ENCODE data around the gene ST3GAL3. TPM values are rescaled to one million over a fixed set of nuclear protein-coding genes. Genes with fewer than 3 reads are reported as not detected.

Gene ST3GAL3
- total RNA-seq, 1 donor from 2014 or later: 20.5 TPM

DNA sequence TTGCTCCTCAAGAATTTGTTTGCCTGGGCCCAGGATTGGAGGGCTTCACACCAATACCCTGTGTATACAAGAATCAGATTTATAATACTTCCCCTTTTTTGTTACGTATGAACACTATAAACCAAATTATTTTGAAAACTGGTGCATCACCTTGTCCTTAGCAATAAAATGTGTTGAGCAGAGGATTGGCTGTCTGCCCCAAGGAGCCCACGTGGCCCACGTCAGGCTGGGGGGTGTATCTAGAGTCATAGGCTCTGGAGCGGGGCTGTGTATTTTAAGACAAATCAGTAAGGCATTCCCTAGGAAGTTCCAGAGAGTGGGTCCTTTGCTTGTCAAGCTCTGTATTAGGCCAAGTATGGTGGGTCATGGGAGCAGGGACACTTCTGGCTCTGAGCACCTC, 2.0 kb upstream of the ST3GAL3 start:
- H3K36me3 ChIP-seq: peaks cover 51% of the 10 kb centered on the region
- no peak overlapping the region for H3K4me3 ChIP-seq
- peaks cover 12% of the 10 kb centered on the region for H3K4me1 ChIP-seq
- TF ChIP-seq, protein P1, sequence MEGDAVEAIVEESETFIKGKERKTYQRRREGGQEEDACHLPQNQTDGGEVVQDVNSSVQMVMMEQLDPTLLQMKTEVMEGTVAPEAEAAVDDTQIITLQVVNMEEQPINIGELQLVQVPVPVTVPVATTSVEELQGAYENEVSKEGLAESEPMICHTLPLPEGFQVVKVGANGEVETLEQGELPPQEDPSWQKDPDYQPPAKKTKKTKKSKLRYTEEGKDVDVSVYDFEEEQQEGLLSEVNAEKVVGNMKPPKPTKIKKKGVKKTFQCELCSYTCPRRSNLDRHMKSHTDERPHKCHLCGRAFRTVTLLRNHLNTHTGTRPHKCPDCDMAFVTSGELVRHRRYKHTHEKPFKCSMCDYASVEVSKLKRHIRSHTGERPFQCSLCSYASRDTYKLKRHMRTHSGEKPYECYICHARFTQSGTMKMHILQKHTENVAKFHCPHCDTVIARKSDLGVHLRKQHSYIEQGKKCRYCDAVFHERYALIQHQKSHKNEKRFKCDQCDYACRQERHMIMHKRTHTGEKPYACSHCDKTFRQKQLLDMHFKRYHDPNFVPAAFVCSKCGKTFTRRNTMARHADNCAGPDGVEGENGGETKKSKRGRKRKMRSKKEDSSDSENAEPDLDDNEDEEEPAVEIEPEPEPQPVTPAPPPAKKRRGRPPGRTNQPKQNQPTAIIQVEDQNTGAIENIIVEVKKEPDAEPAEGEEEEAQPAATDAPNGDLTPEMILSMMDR (IDR thresholded peaks at IDR 0.05): no peak
- H3K27me3 ChIP-seq: no peaks in the 10 kb centered on the region
- no peak for DNase-seq
- no peaks in the 10 kb centered on the region for H3K9me3 ChIP-seq
- no peak for ATAC-seq
- intact Hi-C loops (cut with DNase I): no loop called here
- H3K27ac ChIP-seq: no peak overlapping the region

DNA sequence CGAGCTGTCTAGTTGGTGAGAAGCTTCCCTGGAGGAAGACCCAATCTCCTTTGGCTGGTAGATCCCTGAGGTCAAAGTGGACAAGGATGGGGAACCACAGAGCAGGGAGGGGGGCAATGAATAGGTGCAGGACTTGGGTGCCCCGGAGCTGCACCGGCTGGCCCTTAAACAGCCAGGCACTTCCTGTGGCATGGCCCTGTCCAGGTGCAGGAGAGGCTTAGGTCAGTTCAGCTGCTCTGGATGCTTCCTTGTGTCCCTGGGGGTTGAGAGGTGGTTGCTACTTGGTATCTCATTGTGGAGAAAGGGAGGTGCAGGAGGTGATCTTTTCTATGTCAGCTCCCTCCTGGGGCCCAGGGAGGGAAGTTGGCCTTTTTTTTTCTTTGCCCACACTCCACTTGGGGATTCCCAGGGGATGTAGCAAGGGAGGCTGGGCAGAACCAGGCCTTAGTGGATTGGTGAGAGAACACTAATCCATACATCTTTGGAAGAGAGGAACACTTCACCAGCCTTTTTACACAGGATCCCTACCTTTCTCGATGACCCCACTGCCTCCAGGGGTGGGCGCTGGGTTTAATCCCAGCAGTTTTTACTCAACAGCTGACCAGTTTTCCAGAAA, 1.2 kb upstream of the ST3GAL3 start:
- intact Hi-C loops (cut with DNase I): no loop called here
- DNase-seq (no peak), ATAC-seq (no peak)
- Histone ChIP-seq H3K4me1 (peaks cover 12% of the 10 kb centered on the region), H3K27ac (no peak overlapping the region), H3K9me3 (no peaks in the 10 kb centered on the region), H3K36me3 (peaks cover 44% of the 10 kb centered on the region), H3K4me3 (no peak overlapping the region), H3K27me3 (no peaks in the 10 kb centered on the region)
- TF ChIP-seq, protein P1 (IDR thresholded peaks at IDR 0.05): no peak

DNA sequence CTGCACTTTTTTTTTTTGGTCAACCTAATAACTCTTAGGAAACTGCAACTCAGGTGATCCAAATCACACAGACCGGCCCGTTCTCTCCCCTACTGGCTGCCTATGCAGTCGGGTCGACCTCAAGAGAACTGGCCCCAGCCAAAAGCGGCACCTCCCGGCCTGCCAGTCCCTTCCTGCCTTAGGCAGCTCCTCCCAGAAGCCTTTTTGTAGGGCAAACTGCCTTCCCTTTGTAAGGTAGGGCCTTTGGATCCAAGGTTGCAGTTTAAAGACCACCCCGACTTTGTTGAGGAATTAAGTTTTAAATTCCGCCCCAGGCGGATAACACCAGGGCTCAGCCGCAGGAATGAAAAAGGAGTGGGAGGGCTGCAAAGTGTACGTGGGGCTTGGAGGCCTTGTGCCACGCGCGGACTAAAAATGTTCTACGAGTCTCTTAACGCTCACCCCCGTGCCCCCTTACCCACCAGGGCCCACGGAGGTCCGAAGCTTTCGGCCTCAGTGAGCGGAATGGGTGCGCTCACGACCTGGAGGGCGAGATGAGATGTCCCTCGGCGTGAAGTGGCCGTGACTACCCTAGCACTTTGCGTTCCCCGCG, 642 bp upstream of the ST3GAL3 start:
- TF ChIP-seq, protein P1 (IDR thresholded peaks at IDR 0.05): no peak
- H3K9me3 ChIP-seq: no peaks in the 10 kb centered on the region
- intact Hi-C loops (cut with DNase I): no loop called here
- no peaks in the 10 kb centered on the region for H3K27me3 ChIP-seq
- peaks cover 38% of the 10 kb centered on the region for H3K36me3 ChIP-seq
- ATAC-seq: no peak
- no peak overlapping the region for H3K27ac ChIP-seq
- H3K4me3 ChIP-seq: peak overlapping the region; percentile 74
- peaks cover 17% of the 10 kb centered on the region for H3K4me1 ChIP-seq
- DNase-seq: no peak

DNA sequence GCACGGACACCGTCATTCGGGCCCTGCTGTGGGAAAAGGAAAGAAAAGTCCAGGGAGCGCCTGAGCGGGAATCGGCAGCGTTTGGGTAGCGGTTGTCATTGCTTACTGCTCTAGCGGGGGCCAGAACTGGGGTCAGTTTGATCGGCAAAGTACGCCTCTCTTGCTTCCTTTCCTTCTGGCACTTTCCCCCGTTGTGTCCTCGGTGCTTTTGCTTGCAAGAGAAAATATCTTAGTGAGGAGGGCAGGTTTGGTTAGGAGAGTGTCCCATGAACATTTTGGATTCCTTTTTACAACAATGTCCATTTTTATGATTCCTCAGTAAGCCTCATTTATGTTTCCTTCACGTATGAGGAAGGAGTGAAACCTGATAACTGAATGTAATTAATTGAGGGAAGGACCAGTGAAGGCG, 670 bp downstream of the ST3GAL3 start:
- Histone ChIP-seq H3K36me3 (peaks cover 25% of the 10 kb centered on the region), H3K4me1 (peaks cover 18% of the 10 kb centered on the region), H3K9me3 (no peaks in the 10 kb centered on the region), H3K4me3 (peak overlapping the region; percentile 74), H3K27me3 (no peaks in the 10 kb centered on the region), H3K27ac (peak overlapping the region; percentile 65)
- intact Hi-C loops (cut with DNase I): no loop called here
- DNase-seq: no peak
- no peak for ATAC-seq
- TF ChIP-seq, protein P1 (IDR thresholded peaks at IDR 0.05): no peak

DNA sequence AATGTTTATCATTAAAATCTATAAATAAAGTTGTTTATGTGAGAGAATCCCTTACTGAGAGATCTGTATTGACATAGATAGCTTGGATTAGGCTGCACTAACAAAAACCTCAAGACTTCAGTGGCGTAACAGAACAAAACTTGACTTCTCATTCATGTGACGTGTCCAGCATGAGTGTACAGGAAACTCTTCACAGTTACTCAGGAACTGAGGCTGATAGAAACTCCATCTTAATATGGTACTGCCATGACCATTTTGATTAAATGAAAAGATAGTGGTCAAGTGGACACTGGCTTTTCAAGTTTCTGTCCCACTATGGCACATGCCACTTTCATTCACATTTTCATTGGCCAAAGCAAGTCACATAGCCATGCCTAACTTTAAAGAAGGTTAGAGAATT, 3.7 kb downstream of the ST3GAL3 start:
- Histone ChIP-seq H3K4me3 (no peak overlapping the region), H3K27me3 (no peaks in the 10 kb centered on the region), H3K4me1 (peaks cover 18% of the 10 kb centered on the region), H3K36me3 (no peaks in the 10 kb centered on the region), H3K27ac (no peak overlapping the region), H3K9me3 (no peaks in the 10 kb centered on the region)
- no peak for ATAC-seq
- no peak for DNase-seq
- intact Hi-C loops (cut with DNase I): no loop called here
- TF ChIP-seq, protein P1 (IDR thresholded peaks at IDR 0.05): no peak

Data from upper lobe of right lung (tissue), 1 donor.